Mucosa of rectum (tissue), 2 donors: ENCODE data around the gene ZNF335.
A peak's percentile ranks its signal among the peaks of the same experiment; 100 is the strongest.

ENCODE experiments used
- H3K27ac ChIP-seq, 2 donors: one replicate each; pipeline ENCODE4 v1.7.0; 2013; ENCODE audit warnings: inconsistent platforms in 2 of 2, low read depth in 2 of 2, low read length in 2 of 2
- H3K27me3 ChIP-seq, 2 donors: one replicate each; pipeline ENCODE4 v1.7.0; 2013; ENCODE audit warnings: low read length in 2 of 2; ENCODE audit not compliant: control insufficient read depth in 2 of 2, insufficient read depth in 2 of 2
- H3K36me3 ChIP-seq, 2 donors: one replicate each; pipeline ENCODE4 v1.7.0; 2013; ENCODE audit warnings: low read length in 2 of 2; ENCODE audit not compliant: control insufficient read depth in 2 of 2, insufficient read depth in 2 of 2
- H3K4me1 ChIP-seq, 2 donors: one replicate each; pipeline ENCODE4 v1.7.0; 2013; ENCODE audit warnings: low read length in 2 of 2, mild to moderate bottlenecking in 1 of 2; ENCODE audit not compliant: control insufficient read depth in 2 of 2, insufficient read depth in 2 of 2
- H3K4me3 ChIP-seq, 2 donors: one replicate each; pipeline ENCODE4 v1.7.0; 2013; ENCODE audit warnings: low read length in 2 of 2
- H3K9ac ChIP-seq, 2 donors: one replicate each; pipeline ENCODE4 v1.7.0; 2013; ENCODE audit warnings: low read length in 2 of 2, low read depth in 1 of 2, mild to moderate bottlenecking in 1 of 2
- H3K9me3 ChIP-seq, 2 donors: one replicate each; pipeline ENCODE4 v1.7.0; 2013; ENCODE audit warnings: low read length in 2 of 2; ENCODE audit not compliant: control insufficient read depth in 2 of 2
- donor health status: healthy.
- donor health status: Normal muscosa, but diverticular disease.

ZNF335 gene

DNA sequence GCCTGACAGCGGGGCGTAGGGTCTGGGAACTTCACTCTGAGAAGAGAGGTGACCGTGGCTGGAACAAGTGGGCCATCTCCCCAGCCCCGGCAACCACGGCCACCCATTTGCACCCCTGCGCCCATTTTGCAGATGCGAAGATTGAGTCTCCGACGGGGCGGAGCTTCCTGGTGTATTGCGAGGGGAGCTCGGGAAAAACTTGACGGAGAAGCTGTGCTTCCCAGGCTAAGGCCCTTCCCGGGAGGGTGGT, 653 bp downstream of the ZNF335 start:
- H3K27me3 ChIP-seq, result peaks cover 0 to 2% of the 10 kb centered on the region in 2 donors
- no peaks in the 10 kb centered on the region for H3K9me3 ChIP-seq
- peaks cover 18 to 24% of the 10 kb centered on the region in 2 donors for H3K4me1 ChIP-seq
- H3K27ac ChIP-seq, result peak overlapping the region; percentile 99 to 100
- peaks cover 22 to 29% of the 10 kb centered on the region in 2 donors for H3K36me3 ChIP-seq
- H3K4me3 ChIP-seq, result peak overlapping the region; percentile 93 to 99
- H3K9ac ChIP-seq, result peak overlapping the region; percentile 92 to 98

DNA sequence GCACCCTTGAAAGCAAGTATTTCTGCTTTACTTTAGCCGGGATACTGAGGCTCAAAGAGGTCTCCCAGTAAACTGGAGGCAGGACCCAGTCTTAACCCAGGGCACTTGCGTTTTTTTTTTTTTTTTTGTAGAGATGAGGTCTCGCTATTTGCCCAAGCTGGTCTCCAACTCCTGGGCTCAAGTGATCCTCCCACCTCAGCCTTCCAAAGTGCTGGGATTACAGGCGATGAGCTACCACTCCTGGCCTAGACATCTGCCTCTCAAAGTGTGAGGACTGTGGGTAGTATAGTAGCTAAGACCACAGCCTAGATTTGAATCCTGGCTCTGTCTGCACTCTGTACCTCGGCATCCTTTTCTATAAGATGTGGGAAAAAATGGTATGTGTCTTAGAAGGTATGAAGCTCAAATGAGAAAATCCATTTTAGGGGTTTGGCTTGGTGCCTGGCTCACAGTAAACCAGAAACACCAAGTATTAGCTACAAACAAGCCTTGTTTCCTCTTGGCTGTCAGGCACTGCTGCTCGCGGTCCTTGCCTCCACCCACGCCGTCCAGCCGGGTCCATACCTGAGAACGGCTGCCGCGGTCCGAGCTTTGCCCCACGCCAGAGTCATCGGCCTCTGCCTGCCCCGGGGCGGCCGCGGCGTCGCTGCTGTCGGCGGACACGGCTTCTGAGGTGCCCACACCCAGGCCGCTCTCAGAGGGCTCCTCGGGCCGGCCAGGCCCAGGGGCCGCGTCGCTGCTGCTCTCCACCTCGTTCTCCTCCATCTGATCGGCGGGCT, 1.2 kb downstream of the ZNF335 start:
- Histone ChIP-seq H3K9ac (peak overlapping the region; percentile 92 to 98), H3K27me3 (no peaks in the 10 kb centered on the region), H3K9me3 (no peaks in the 10 kb centered on the region), H3K36me3 (peaks cover 24 to 30% of the 10 kb centered on the region in 2 donors), H3K4me1 (peaks cover 18 to 24% of the 10 kb centered on the region in 2 donors), H3K4me3 (peak overlapping the region; percentile 93 to 99), H3K27ac (peak overlapping the region; percentile 99 to 100)

DNA sequence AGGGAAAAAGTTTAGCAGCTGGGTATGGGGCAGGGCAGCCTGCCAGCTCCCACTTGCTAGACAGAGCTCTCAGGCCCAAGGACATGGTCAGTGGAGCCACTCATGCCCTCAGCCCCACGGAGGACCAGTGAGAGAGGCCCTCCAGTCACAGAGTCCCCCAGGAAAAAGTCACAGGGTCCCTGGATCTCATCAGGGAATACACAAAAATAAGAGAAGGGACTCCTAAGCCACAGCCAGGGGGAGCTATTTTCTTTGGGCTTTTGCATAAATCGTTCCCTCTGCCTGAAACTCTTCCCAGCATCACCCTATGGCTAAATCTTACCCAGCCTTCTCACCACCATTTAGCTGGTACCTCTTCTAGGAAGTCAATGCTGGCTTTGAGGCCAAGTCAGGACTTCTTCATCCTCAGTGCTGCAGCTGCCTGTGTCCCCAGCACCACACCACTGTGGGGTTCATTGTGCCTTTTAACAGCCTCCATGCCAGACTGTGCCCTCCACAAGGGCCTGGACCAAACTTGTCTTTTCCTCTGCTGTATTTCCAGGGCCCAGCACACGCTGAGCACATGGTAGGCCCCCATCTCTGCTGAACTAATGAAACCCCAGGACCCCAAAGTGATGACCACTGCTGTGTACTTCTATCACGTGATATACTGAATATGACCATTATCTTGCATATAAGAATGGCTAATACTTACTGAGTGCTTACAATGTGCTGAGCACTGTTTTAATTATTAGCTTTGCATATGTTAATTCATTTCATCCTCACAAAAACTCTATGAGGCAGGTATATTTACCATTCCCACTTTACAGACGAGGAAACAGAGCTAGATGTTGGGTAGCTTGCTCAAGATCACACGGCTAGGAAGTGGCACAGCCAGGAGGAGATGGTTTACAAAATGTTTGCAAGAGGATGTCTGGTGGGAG, 2.0 kb downstream of the ZNF335 start:
- Histone ChIP-seq H3K27ac (peak overlapping the region in 1 of 2 donors; percentile 100), H3K4me1 (peaks cover 18 to 24% of the 10 kb centered on the region in 2 donors), H3K9me3 (no peaks in the 10 kb centered on the region), H3K4me3 (peak overlapping the region; percentile 93 to 99), H3K27me3 (no peaks in the 10 kb centered on the region), H3K36me3 (peaks cover 29 to 37% of the 10 kb centered on the region in 2 donors), H3K9ac (peak overlapping the region; percentile 92 to 98)

DNA sequence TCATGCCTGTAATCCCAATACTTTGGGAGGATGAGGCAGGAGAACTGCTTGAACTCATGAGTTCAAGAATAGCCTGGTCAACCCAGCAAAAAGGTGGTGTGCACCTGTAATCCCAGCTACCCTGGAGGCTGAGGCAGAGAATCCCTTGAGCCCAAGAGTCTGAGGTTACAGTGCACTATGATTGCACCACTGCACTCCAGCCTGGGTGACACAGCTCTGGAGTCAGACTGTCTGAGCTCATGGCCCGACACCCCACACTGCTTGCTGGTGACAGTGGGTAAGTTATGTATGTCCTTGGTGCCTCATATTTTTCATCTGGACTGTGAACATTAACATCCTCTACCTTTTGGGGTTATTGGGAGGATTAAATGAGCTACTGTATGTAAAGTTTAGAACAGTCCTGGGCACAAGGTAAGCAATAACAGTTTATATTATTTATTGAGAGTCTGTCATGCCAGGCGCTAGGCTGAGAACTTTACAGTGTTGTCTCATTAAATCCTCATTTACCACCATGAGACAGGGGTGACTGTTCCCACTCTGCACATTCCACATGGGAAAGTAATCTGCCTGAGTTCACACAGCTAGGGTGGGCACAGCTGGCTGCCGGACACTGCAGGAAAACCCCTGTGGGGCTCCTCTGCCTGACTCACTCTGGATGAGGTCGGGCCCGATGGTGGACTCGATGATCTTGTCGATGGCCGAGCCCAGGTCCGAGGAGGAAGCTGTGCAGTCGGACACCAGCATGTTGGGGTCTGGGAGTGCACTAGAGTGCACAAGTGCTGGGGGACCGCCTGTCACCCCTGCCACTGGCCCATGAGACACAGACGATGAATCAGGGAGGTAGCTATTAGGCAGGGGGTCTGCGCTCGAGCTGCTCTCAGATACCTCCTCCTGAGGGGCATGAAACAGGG, 2.9 kb downstream of the ZNF335 start:
- H3K27ac ChIP-seq, result no peak overlapping the region
- H3K9ac ChIP-seq, result no peak overlapping the region
- peaks cover 18 to 24% of the 10 kb centered on the region in 2 donors for H3K4me1 ChIP-seq
- peaks cover 30 to 41% of the 10 kb centered on the region in 2 donors for H3K36me3 ChIP-seq
- H3K4me3 ChIP-seq, result no peak overlapping the region
- H3K9me3 ChIP-seq, result no peaks in the 10 kb centered on the region
- H3K27me3 ChIP-seq, result no peaks in the 10 kb centered on the region

DNA sequence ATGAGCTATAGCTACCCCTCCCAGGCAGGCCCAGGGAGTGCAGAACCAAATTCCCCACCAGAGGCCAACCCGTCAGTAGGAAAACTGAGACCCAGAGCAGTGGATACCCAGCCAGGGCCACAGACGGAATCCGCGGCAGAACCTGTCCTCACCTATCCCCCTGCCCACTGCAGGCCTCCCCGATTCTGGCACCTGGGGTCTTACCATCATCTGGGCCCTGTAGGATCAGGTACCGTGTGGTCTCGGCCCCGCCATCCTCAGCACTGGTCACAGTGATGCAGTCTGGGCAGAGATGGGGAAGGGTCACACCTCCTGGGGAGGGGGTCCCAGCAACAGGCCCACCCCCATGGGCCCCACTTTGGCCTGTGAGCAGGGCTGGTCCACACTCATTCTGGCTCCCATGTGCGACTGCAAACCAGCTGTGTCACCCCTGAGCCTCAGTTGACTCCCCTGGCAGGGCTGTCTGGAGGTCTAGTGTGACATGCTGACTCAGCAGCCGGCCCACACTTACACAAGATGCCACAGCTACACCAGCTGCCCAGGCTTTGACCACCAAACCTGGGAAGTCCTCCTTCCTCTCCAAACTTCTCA, 3.8 kb downstream of the ZNF335 start:
- no peak overlapping the region for H3K4me3 ChIP-seq
- H3K4me1 ChIP-seq, result peaks cover 18 to 24% of the 10 kb centered on the region in 2 donors
- H3K9ac ChIP-seq, result no peak overlapping the region
- no peak overlapping the region for H3K27ac ChIP-seq
- peaks cover 39 to 49% of the 10 kb centered on the region in 2 donors for H3K36me3 ChIP-seq
- no peaks in the 10 kb centered on the region for H3K27me3 ChIP-seq
- no peaks in the 10 kb centered on the region for H3K9me3 ChIP-seq

DNA sequence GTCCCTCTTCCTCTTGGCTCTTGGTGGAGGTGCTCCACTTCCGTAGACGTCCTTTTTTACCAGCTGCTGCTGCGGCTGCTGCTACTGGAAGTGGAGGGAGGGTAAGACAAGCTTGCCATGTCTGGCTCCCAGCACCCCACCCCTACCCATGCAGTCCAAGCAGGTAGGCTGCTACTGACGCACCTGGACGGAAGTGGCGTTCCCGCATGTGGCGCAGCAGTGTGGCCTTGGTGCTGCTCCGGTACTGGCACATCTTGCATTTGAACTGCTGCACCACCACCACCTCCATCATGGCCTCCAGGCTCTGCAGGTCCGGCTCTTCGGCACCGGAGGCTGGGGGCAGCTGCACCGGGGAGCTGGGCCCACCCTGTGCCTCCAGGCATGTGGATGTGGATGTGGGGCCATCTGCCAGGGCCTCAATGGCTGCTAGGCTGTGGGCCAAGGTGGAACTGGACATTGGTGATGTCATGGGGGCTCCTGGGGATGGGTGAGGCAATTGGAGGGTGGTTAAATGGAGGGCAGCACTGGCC, 4.4 kb downstream of the ZNF335 start:
- Histone ChIP-seq H3K9me3 (no peaks in the 10 kb centered on the region), H3K4me3 (no peak overlapping the region), H3K27me3 (no peaks in the 10 kb centered on the region), H3K36me3 (peaks cover 40 to 53% of the 10 kb centered on the region in 2 donors), H3K4me1 (peaks cover 15 to 22% of the 10 kb centered on the region in 2 donors), H3K9ac (no peak overlapping the region), H3K27ac (no peak overlapping the region)

DNA sequence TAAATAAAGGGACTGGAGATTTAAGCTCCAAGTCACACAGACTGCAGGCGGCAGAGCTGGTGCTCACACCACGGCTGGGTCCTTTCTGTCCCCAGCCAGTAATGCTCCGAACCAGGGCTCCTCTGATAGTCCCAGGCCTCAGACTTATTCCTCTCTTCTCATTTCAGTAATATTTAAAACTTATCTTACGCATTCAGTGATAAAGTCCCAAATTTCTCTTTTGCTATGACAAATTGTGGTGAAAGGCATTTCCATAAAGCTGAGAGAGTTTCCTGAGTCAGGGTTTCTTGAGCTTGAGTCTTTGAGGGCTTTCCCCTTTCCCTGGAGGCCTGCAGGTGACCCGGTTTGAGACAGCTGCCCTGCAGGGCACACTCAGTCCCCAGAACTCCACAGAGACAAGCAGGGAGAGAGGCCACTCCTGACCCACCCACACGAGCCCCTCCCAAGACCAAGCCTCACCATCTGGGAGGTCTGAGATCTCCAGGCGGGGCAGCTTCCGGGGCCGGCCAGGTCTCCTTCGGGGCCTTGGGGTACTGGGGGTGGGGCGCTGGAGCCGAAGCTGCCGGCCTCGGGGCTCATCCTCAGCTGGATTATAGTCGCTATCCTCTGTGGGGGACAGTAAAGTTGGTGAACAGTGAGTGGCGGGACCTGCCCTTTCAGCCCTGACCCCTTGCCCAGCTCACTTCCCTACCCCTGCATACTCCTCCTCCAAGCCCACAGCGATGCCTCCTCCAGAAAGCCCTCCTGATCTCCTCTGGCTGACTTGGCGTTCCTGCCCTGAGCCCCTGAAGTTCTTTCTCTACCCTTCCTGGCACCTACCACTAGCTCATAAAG, 6.6 kb downstream of the ZNF335 start:
- H3K4me3 ChIP-seq, result no peak overlapping the region
- H3K27me3 ChIP-seq, result no peaks in the 10 kb centered on the region
- H3K9ac ChIP-seq, result no peak overlapping the region
- no peak overlapping the region for H3K27ac ChIP-seq
- H3K36me3 ChIP-seq, result peaks cover 55 to 74% of the 10 kb centered on the region in 2 donors
- peaks cover 6 to 13% of the 10 kb centered on the region in 2 donors for H3K4me1 ChIP-seq
- H3K9me3 ChIP-seq, result no peaks in the 10 kb centered on the region

DNA sequence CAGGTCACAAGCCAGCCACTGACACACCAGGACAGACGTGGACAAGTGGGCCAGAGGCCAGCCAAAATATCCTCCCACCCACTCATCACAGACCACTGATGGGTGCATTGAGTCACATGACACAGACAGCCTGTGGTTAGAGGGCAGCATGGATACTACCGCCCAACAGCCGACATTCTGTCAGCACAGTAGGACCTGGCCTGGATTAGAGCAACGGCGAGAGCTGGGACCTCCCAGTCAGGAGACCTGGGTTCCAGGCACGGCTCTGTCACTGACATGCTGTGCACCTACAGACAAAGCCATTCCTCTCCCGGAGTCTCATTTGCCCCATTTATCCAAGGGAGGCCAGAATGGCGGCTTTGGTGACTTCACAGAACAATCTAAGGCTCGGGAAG, 8.0 kb downstream of the ZNF335 start:
- Histone ChIP-seq H3K9ac (no peak overlapping the region), H3K27ac (no peak overlapping the region), H3K9me3 (no peaks in the 10 kb centered on the region), H3K36me3 (peaks cover 66 to 83% of the 10 kb centered on the region in 2 donors), H3K4me3 (no peak overlapping the region), H3K4me1 (peaks cover 0 to 4% of the 10 kb centered on the region in 2 donors), H3K27me3 (no peaks in the 10 kb centered on the region)
